NCI-H1105 (cell line): ENCODE results near the gene IL26.
"Not testable (repeated sequence)": the region's sequence is repeated elsewhere in the genome, so short reads cannot be mapped to it uniquely, and the experiment has no call there.

Experiments
- DNase-seq: peaks from one replicate; lab custom pipeline; 2025; lab: John Stamatoyannopoulos, UW

Gene IL26

GRCh38 chr12:68199127-68199526, 26.5 kb downstream of the IL26 start:
- no peak for DNase-seq

GRCh38 chr12:68198507-68199086, 27.0 kb downstream of the IL26 start:
- DNase-seq = no peak

GRCh38 chr12:68190301-68190700, 35.3 kb downstream of the IL26 start:
- DNase-seq = no peak

- DNase-seq = no peak
Measured at GRCh38 chr12:68189821-68190242, 35.8 kb downstream of the IL26 start.

GRCh38 chr12:68185598-68185997, 40.0 kb downstream of the IL26 start:
- no peak for DNase-seq

- DNase-seq = no peak
Measured at GRCh38 chr12:68180792-68181744, 44.5 kb downstream of the IL26 start.

GRCh38 chr12:68178774-68179439, 46.7 kb downstream of the IL26 start:
- DNase-seq = no peak

- no peak for DNase-seq
Measured at GRCh38 chr12:68178184-68178583, 47.4 kb downstream of the IL26 start.

DNA sequence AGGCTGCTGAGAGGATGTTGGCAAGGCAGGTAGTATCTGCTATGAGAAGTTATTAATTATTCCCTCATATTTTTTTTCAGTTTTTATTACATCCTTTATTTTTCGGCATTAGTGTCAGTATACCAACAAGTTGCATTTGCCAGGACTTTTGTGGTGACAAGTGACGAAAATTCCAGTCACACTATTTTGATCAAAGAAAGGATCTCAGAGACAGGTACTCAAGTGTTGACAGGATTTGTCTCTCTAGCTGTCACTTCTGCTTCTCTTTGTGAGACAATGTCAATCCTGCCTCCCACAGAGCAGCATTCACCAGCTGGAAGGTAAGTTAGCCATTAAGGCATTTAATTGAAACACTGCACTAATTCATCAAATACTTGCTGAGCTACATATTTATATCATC, 48.0 kb downstream of the IL26 start:
- no peak for DNase-seq

- DNase-seq = no peak
Measured at GRCh38 chr12:68176257-68176656, 49.4 kb downstream of the IL26 start.

DNA sequence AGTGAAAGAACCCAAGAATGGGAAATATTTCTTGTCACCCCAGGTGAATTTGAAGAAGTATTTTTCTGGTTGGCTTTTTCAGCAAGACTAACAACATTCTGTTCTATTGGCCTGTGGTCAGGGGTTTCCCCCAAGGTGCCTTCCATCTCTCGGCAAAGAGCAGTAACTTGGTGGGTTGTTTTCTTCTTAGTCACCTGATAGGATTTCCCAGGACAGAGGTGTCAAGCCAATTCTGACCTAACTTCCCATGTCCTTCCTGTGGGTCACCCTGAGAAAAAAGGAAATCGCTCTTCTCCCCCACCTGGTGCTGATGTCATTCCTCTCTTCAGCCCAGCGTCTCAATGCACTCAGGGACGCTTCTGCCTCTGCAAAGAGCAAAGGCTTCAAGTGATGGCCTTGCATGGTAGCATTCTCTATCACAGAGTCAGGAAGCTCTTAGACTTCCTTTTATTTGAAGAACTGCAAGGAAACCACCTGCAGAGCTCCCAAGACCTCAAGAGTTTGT, 50.0 kb downstream of the IL26 start:
- no peak for DNase-seq

DNA sequence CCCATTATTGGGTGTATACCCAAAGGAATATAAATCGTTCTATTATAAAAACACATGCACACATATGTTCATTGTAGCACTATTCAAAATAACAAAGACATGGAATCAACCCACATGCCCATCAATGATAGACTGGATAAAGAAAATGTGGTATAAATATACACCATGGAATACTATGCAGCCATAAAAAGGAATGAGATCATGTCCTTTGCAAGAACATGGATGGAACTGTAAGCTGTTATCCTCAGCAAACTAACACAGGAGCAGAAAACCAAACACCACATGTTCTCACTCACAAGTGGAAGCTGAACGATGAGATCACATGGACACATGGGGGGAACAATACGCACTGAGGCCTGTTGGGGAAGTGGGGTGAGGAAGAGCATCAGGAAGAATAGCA, 50.8 kb downstream of the IL26 start:
- not testable (repeated sequence) for DNase-seq

DNA sequence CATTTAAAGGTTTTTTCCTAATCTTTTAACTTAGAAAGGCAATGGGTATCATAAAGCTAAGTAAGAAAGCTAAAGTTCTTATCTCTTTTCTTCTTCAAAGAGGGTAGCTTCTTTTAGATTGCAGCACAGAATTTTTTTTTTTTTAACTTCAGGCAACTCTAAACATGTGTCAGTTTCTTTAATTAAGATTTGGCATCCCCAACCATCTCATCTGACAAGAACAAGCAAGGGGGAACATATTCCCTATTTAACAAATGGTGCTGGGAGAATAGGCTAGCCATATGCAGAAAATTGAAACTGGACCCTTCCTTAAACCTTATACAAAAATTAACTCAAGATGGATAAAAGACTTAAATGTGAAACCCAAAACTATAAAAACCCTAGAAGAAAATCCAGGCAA, 51.8 kb downstream of the IL26 start:
- DNase-seq = no peak

- DNase-seq = no peak
Measured at GRCh38 chr12:68170726-68171125, 54.9 kb downstream of the IL26 start.

- DNase-seq = no peak
Measured at GRCh38 chr12:68169213-68169889, 56.3 kb downstream of the IL26 start.

DNA sequence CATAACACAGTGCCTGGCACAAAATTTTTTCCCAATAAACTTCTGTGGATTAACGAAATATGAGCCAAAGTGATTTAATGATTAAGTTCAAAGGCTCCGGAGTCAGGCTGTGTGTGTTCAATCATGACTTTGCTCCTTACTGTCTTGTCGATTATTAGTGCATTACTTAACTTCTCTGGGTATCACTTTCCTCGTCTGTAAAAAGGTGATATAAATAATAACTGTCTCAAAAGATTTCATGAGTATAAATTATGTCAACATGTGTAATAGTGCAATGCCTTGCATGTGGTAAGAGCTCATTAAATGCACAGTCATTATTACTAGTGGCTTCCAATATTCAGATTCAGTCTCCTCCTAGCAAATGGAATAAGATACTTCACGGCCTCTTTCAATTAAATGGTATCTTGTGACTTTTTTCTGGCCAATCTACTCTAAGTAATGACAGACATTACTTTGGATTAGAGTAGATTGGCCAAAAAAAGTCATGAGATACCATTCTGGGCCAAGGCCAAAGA, 59.2 kb downstream of the IL26 start:
- no peak for DNase-seq

DNA sequence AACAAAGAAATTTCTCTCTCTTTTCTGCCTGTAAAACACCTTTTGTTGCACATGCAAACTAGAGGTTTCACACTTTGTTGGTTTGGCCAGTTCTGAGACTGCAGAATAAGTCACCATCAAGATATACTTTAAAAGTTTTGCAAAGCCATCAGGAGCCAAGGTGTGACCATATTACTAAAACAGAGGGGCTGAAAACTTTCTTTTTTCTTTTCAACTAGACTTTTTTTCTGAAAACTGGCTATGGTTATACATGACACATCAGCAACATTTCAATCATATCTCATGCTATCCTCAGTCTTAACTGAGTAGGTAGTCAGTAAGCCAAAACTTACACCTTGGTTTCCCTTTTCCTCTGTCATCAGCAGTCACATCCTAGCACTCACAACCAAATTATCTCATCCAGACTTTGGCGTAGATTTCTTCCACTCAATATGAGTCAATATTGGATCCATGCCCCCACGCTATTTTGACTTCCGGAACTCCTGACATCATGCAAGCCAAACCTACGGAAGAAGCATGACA, 62.0 kb downstream of the IL26 start:
- DNase-seq = no peak

DNA sequence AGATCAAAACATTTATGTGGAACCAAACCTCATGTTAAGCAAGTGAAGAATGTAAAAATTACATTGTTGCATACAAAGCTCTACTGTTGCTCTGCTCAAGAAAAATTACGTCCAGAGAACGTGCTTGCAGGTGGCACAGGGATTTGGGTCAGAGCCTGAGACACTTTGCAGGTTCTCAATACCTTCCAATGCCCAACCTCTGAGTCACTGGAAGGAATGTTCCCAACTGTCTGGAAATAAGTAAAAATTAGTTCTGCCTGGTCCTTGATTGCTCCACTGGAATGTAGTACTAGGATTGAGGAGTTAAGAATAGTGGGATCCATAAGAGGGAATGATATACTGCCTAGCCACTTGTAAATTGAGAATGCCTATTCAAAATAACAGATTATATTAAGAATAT, 63.2 kb downstream of the IL26 start:
- no peak for DNase-seq

DNA sequence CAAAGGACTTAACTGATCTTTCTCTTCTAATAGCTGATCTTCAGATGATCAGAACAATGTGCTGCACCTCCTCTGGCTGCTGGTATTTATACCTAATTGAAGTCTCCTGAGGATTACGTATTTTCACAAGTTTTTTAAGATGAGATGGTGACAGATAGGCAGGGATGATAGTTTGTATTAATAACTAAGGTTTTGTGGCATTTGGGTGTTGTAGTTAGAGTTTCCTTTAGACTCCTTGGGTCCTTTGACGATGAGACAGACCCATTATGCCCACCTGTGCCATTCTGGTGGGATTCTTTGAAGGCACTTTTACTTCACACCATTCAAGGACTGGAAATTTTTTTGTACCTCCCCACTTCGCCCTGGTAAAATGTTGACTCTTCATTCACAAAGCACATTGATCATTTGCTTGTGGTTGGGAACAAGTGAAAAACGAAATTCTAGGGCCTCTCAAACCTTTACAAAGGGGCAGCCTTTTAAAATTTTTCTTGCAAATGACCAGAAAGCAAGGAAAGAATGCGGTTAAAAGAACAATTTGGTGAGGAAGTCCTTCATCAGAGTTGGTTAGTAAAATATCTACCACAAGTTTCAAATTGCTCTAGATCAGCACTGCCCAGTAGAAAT, 65.8 kb downstream of the IL26 start, which contains the start of gene IFNG:
IFNG (minus strand) TSS at position 60 of the 624 bp plus-strand sequence. CDS start 125 bp downstream, outside the sequence.
- DNase-seq = no peak

- peak; percentile 8 for DNase-seq
Measured at GRCh38 chr12:68158432-68158831, 67.2 kb downstream of the IL26 start.

DNA sequence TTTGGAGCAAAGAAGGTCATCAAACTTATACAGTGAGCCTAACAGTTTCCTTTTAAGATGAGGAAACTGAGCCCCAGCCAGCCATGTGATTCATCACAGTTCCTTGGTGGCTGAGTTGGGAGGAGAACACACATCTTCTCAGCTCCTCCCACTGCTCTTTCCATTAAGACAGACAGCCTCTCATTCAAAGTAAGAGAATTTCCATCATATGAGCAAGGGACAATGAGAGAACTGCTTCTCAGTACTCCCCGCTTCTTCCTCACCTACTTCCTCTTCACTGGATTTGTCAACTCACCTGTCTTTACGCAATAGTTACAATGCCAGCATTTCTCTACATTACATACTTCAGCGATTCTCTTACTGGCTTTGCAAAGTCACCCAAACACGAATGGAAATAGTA, 68.2 kb downstream of the IL26 start:
- no peak for DNase-seq
